ENCODE measurements around the gene CD33.

The CD33 gene

DNA sequence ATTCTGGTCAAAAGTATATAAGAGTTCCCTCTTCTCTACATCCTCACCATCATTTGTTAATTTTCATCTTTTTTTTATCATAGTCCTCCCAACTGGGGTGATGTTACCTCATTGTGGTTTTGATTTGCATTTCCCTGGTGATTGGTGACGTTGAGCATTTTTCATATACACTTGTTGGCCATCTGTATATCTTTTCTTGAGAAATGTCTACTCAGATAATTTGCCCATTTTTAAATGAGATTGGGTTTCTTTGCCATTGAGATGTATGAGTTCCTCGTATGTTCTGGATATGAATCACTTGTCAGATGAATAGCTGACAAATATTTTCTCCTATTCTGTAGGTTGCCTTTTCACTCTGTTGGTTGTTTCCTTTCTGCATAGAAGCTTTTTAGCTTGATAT lies 2.4 kb downstream of the CD33 start:
- no peaks in the 10 kb centered on the region for H3K9me3 Mint-ChIP-seq
- peaks cover 13% of the 10 kb centered on the region for H3K4me1 Mint-ChIP-seq
- no peak overlapping the region for H3K4me3 Mint-ChIP-seq
- H3K36me3 Mint-ChIP-seq (ENCODE audit: low read depth): no peaks in the 10 kb centered on the region
- no peak overlapping the region for H3K27ac Mint-ChIP-seq
- TF ChIP-seq, protein P1, sequence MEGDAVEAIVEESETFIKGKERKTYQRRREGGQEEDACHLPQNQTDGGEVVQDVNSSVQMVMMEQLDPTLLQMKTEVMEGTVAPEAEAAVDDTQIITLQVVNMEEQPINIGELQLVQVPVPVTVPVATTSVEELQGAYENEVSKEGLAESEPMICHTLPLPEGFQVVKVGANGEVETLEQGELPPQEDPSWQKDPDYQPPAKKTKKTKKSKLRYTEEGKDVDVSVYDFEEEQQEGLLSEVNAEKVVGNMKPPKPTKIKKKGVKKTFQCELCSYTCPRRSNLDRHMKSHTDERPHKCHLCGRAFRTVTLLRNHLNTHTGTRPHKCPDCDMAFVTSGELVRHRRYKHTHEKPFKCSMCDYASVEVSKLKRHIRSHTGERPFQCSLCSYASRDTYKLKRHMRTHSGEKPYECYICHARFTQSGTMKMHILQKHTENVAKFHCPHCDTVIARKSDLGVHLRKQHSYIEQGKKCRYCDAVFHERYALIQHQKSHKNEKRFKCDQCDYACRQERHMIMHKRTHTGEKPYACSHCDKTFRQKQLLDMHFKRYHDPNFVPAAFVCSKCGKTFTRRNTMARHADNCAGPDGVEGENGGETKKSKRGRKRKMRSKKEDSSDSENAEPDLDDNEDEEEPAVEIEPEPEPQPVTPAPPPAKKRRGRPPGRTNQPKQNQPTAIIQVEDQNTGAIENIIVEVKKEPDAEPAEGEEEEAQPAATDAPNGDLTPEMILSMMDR (IDR thresholded peaks at IDR 0.05; ENCODE audit: unreplicated experiment in 3 of 3): no peak
- peaks cover 34% of the 10 kb centered on the region for H3K27me3 Mint-ChIP-seq (ENCODE audit: low read depth)

DNA sequence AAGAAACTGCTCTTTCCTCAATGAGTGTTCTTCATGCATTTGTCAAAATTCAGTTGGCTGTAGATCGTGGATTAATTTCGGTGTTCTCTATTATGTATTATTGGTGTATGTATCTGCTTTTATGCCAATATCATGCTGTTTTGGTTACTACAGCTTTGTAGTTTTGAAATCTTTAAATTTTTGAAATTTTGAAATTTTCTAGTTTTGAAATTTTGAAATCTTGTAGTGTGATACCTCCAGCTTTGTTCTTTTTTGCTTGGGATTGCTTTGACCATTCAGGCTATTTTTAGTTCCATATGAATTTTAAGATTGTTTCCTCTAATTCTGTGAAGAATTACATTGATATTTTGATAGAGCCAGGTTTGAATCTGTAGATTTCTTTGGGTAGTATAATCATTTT lies 3.1 kb downstream of the CD33 start:
- Mint-ChIP-seq H3K4me1 (peaks cover 13% of the 10 kb centered on the region), H3K9me3 (no peaks in the 10 kb centered on the region), H3K36me3 (ENCODE audit: low read depth) (no peaks in the 10 kb centered on the region), H3K27me3 (ENCODE audit: low read depth) (peaks cover 31% of the 10 kb centered on the region), H3K4me3 (no peak overlapping the region), H3K27ac (no peak overlapping the region)
- TF ChIP-seq, protein P1 (IDR thresholded peaks at IDR 0.05; ENCODE audit: unreplicated experiment in 3 of 3): no peak

DNA sequence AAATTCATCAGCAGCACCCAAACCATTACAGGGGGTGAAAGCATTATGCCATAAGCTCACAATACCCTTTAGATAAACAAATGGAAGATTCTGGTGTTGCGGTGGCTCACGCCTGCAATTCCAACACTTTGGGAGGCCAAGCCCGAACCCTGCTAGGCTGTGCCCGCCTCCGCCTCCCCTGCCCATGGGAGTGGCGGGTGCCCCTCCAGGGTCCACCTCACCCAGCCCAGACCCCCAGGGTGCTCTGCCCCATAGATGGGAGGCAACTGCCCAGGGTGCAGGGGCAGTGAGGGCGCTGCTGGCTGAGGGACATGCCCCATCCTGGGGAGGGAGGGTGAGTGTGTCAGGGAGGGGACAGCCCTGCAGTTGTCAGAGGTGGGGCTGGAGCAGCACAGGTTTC lies 16.0 kb downstream of the CD33 start:
- Mint-ChIP-seq H3K9me3 (no peaks in the 10 kb centered on the region), H3K4me1 (no peaks in the 10 kb centered on the region), H3K36me3 (ENCODE audit: low read depth) (no peaks in the 10 kb centered on the region), H3K27ac (no peak overlapping the region), H3K4me3 (no peak overlapping the region), H3K27me3 (ENCODE audit: low read depth) (peaks cover 18% of the 10 kb centered on the region)
- TF ChIP-seq, protein P1 (IDR thresholded peaks at IDR 0.05; ENCODE audit: unreplicated experiment in 3 of 3): no peak

DNA sequence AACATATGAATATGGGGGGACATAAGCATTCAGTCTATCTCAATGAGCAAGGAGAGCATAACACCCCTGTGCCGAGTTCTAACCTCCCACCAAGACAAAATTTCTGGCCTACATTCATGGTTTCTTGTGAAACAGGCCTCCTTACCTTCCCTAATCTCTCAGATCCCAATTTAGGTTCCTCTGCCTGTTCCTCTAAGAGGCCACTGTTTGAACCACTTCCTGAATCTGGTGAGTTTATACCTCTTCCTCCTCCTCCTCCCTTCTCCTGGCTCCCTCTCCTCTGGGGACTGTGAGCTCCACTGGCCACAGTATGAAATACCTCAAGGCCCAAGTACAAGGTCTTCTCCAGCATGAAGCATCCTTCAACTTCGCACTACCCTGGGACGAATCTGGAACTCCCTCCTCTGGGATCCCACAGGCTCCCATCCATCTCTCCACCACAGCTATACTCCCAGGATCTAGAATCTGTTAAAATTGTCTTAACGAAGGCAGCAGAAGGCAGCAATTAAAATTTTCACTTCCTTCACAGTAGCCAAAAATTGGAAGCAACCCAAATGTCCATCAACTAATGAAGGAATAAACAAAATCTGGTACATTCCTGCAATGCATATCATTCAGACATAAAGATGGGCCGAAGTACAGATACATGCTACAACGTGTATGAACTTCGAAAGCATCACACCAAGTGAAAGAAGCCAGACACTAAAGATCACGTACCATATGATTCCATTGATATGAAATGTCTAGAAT lies 18.2 kb downstream of the CD33 start:
- H3K4me1 Mint-ChIP-seq: no peaks in the 10 kb centered on the region
- no peaks in the 10 kb centered on the region for H3K36me3 Mint-ChIP-seq (ENCODE audit: low read depth)
- no peak overlapping the region for H3K4me3 Mint-ChIP-seq
- TF ChIP-seq, protein P1 (IDR thresholded peaks at IDR 0.05; ENCODE audit: unreplicated experiment in 3 of 3): no peak
- peaks cover 28% of the 10 kb centered on the region for H3K27me3 Mint-ChIP-seq (ENCODE audit: low read depth)
- H3K27ac Mint-ChIP-seq: no peak overlapping the region
- H3K9me3 Mint-ChIP-seq: no peaks in the 10 kb centered on the region

DNA sequence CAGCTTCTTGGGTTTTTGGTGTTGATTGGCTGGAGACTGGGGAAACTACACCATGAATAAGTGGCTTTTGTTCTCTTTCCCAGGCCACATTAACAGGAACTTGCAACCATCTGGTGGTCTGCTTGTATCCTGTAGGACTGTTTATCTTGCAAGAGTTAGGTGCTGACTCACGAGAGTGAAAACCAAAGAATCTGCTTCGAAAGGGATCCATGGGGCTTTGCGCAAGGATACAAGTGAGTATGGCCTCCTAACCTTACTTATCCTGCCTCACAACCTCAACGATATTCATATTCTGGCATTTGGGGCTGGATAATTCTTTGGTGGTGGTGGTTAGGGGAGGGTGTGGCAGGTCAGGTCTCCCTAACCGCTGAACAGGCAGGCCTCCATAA lies 21.3 kb downstream of the CD33 start:
- no peak overlapping the region for H3K4me3 Mint-ChIP-seq
- peak overlapping the region; percentile 59 to 76 (median 74) for H3K27ac Mint-ChIP-seq
- H3K27me3 Mint-ChIP-seq (ENCODE audit: low read depth): peaks cover 30% of the 10 kb centered on the region
- H3K36me3 Mint-ChIP-seq (ENCODE audit: low read depth): no peaks in the 10 kb centered on the region
- H3K4me1 Mint-ChIP-seq: no peaks in the 10 kb centered on the region
- TF ChIP-seq, protein P1 (IDR thresholded peaks at IDR 0.05; ENCODE audit: unreplicated experiment in 3 of 3): no peak
- no peaks in the 10 kb centered on the region for H3K9me3 Mint-ChIP-seq

DNA sequence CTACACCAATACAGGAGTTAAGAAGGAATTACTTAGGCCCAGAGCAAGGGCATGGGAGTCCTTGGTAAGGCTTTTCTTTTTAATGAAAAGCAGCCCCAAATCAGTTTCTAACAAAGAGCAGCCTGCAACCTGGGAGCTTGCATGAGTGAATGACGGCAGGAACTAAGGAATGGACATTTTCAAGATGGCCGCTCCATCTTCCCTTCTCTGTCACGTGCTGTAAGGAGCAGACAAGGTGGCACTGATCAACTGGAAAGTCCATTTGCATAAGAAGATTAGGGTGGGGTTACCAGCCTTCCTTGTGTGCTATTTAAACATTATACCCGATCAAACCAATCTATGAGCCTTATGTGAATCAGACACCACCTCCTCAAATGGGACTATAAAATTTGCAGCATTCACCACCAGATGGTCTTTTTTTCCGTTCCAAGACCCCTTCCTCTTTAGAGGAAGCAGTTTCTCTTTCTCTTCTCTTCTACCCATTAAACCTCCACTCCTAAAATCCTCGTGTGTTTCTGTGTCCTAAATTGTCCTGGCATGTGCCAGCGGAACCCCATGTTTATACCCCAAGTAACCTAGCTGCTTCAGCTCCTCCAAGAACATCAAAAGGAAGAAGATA lies 23.2 kb downstream of the CD33 start:
- Mint-ChIP-seq H3K27me3 (ENCODE audit: low read depth) (peaks cover 24% of the 10 kb centered on the region), H3K36me3 (ENCODE audit: low read depth) (no peaks in the 10 kb centered on the region), H3K27ac (no peak overlapping the region), H3K4me3 (no peak overlapping the region), H3K4me1 (no peaks in the 10 kb centered on the region), H3K9me3 (no peaks in the 10 kb centered on the region)
- TF ChIP-seq, protein P1 (IDR thresholded peaks at IDR 0.05; ENCODE audit: unreplicated experiment in 3 of 3): no peak
